IMR-90 (cell line): ENCODE data around the gene RAB31. TPM values are rescaled to one million over a fixed set of nuclear protein-coding genes. Genes with fewer than 3 reads are reported as not detected.

Experiments
- ATAC-seq: fragments of 200-7000 bp; cut with Tn5 transposase; 2 replicates; pipeline ENCODE4 v1.9.1; 2020; ENCODE audit warnings: low read depth, mild to moderate bottlenecking, moderate library complexity
- BruUV-seq: library from RNA; stranded (reverse); fragments of 400-500 nt; replicated peaks from 2 replicates; lab custom pipeline; 2021; lab: Mats Ljungman, UMichigan
- CTCF ChIA-PET: fragments of 300-600 bp; formaldehyde crosslinking; extraction: SDS; loops from one replicate; lab custom pipeline; 2021; ENCODE audit warnings: antibody characterized with exemption; lab: Yijun Ruan, JAX
- POLR2A ChIA-PET: fragments of 300-600 bp; sonication (Branson Sonifier 250); formaldehyde crosslinking; loops from one replicate; lab custom pipeline; 2022; ENCODE audit warnings: antibody characterized with exemption; ENCODE audit not compliant: unreplicated experiment; lab: Charles Lee
- DNase-seq: peaks from one replicate; pipeline ENCODE4 v3.0.0; 2013
- H2AFZ ChIP-seq: replicated peaks from 2 replicates; pipeline ENCODE3; 2013; ENCODE audit warnings: low read length, mild to moderate bottlenecking; ENCODE audit not compliant: poor library complexity
- H2AK5ac ChIP-seq: 2 replicates; pipeline ENCODE4 v1.6.1; 2013; ENCODE audit warnings: low read depth, low read length, inconsistent platforms
- H2AK9ac ChIP-seq: replicated peaks from 2 replicates; pipeline ENCODE3; 2013; ENCODE audit warnings: mild to moderate bottlenecking, low read depth, low read length, moderate library complexity; ENCODE audit not compliant: poor library complexity
- H2BK120ac ChIP-seq: 2 replicates; pipeline ENCODE4 v1.6.1; 2013; ENCODE audit warnings: low read depth, low read length, inconsistent platforms
- H2BK15ac ChIP-seq: 3 replicates; pipeline ENCODE4 v1.6.1; 2013; ENCODE audit warnings: low read depth, low read length, inconsistent platforms
- H2BK20ac ChIP-seq: 2 replicates; pipeline ENCODE4 v1.6.1; 2013; ENCODE audit warnings: low read depth, mild to moderate bottlenecking, inconsistent platforms, low read length, moderate library complexity
- H2BK5ac ChIP-seq: 2 replicates; pipeline ENCODE4 v1.6.1; 2013; ENCODE audit warnings: mild to moderate bottlenecking, low read depth, low read length, inconsistent platforms; ENCODE audit not compliant: poor library complexity, severe bottlenecking
- H3K14ac ChIP-seq: replicated peaks from 2 replicates; pipeline ENCODE4 v1.6.1; 2013; ENCODE audit warnings: low read depth, low read length, inconsistent platforms
- H3K18ac ChIP-seq: 2 replicates; pipeline ENCODE4 v1.6.1; 2013; ENCODE audit warnings: low read depth, low read length, control low read depth
- H3K23ac ChIP-seq: 2 replicates; pipeline ENCODE4 v1.6.1; 2013; ENCODE audit warnings: low read depth, low read length, inconsistent platforms
- H3K27ac ChIP-seq: 2 replicates; pipeline ENCODE4 v1.5.1; 2013; ENCODE audit warnings: mild to moderate bottlenecking, control low read depth, low read length; ENCODE audit not compliant: insufficient read depth
- H3K27me3 ChIP-seq: 2 replicates; pipeline ENCODE4 v1.6.1; 2013; ENCODE audit warnings: low read length; ENCODE audit not compliant: control insufficient read depth, insufficient read depth
- H3K36me3 ChIP-seq: 2 replicates; pipeline ENCODE4 v1.6.1; 2013; ENCODE audit warnings: low read length, mixed read lengths; ENCODE audit not compliant: control insufficient read depth, insufficient read depth
- H3K4ac ChIP-seq: 2 replicates; pipeline ENCODE4 v1.6.1; 2013; ENCODE audit warnings: low read depth, low read length, inconsistent platforms
- H3K4me1 ChIP-seq: 2 replicates; pipeline ENCODE4 v1.6.1; 2013; ENCODE audit warnings: low read length, mixed read lengths; ENCODE audit not compliant: control insufficient read depth, insufficient read depth
- H3K4me2 ChIP-seq: 2 replicates; pipeline ENCODE4 v1.6.1; 2013; ENCODE audit warnings: low read depth, mild to moderate bottlenecking, control low read depth, low read length, moderate library complexity
- H3K4me3 ChIP-seq: 2 replicates; pipeline ENCODE4 v1.5.1; 2013; ENCODE audit warnings: low read depth, mild to moderate bottlenecking, control low read depth, low read length, moderate library complexity; ENCODE audit not compliant: insufficient read depth
- H3K56ac ChIP-seq: 2 replicates; pipeline ENCODE4 v1.6.1; 2013; ENCODE audit warnings: low read length, inconsistent platforms; ENCODE audit not compliant: insufficient read depth; ENCODE audit errors: extremely low read depth
- H3K79me1 ChIP-seq, 2 experiments: 2 replicates each; pipeline ENCODE4 v1.6.1; 2013; ENCODE audit warnings: low read length in 2 of 2, inconsistent platforms in 1 of 2, low read depth in 1 of 2
- H3K9ac ChIP-seq: 2 replicates; pipeline ENCODE4 v1.6.1; 2013; ENCODE audit warnings: low read depth, low read length, control low read depth
- H3K9me1 ChIP-seq: 2 replicates; pipeline ENCODE4 v1.6.1; 2013; ENCODE audit warnings: low read length, inconsistent platforms; ENCODE audit not compliant: insufficient read depth
- H3K9me3 ChIP-seq: 2 replicates; pipeline ENCODE4 v1.6.1; 2013; ENCODE audit warnings: low read length; ENCODE audit not compliant: control insufficient read depth, insufficient read depth
- H4K20me1 ChIP-seq: 2 replicates; pipeline ENCODE4 v1.6.1; 2013; ENCODE audit warnings: low read length, inconsistent platforms; ENCODE audit not compliant: insufficient read depth
- H4K5ac ChIP-seq: 2 replicates; pipeline ENCODE4 v1.6.1; 2013; ENCODE audit warnings: mild to moderate bottlenecking, low read depth, low read length, control low read depth
- H4K8ac ChIP-seq, 2 experiments: 2 replicates each; pipeline ENCODE4 v1.6.1; 2013; ENCODE audit warnings: low read depth in 2 of 2, low read length in 2 of 2, control low read depth in 1 of 2, inconsistent platforms in 1 of 2
- H4K91ac ChIP-seq: 2 replicates; pipeline ENCODE4 v1.6.1; 2013; ENCODE audit warnings: low read depth, low read length, inconsistent platforms; ENCODE audit not compliant: insufficient read depth
- BHLHE40 ChIP-seq: fragments of 150-350 bp; IDR thresholded peaks from 2 replicates; pipeline ENCODE4 v1.6.1; 2016; ENCODE audit warnings: mild to moderate bottlenecking, low read depth, low read length
- CHD1 ChIP-seq: IDR thresholded peaks from 2 replicates; pipeline ENCODE4 v1.6.1; 2012; ENCODE audit warnings: low read depth, low read length, improper control_type of control experiment
- CTCF ChIP-seq: conservative IDR thresholded peaks from 2 replicates; pipeline ENCODE4 v1.5.1; 2012; ENCODE audit warnings: mild to moderate bottlenecking, low read depth, low read length, improper control_type of control experiment
- ELK1 ChIP-seq: fragments of 150-350 bp; IDR thresholded peaks from 2 replicates; pipeline ENCODE4 v1.6.1; 2016; ENCODE audit warnings: low read depth, mild to moderate bottlenecking, low read length, moderate library complexity, borderline replicate concordance
- FOS ChIP-seq: fragments of 150-350 bp; IDR thresholded peaks from 2 replicates; pipeline ENCODE4 v1.6.1; 2016; ENCODE audit warnings: low read depth, low read length
- MAFK ChIP-seq: IDR thresholded peaks from 2 replicates; pipeline ENCODE4 v1.6.1; 2012; ENCODE audit warnings: low read depth, low read length, improper control_type of control experiment
- MAZ ChIP-seq: IDR thresholded peaks from 2 replicates; pipeline ENCODE4 v1.6.1; 2012; ENCODE audit warnings: low read depth, mild to moderate bottlenecking, low read length, improper control_type of control experiment, moderate library complexity, borderline replicate concordance
- MXI1 ChIP-seq: IDR thresholded peaks from 2 replicates; pipeline ENCODE4 v1.6.1; 2012; ENCODE audit warnings: low read depth, mild to moderate bottlenecking, low read length, moderate library complexity, borderline replicate concordance
- NFE2L2 ChIP-seq: fragments of 150-350 bp; IDR thresholded peaks from 2 replicates; pipeline ENCODE4 v1.6.1; 2016; ENCODE audit warnings: low read depth, mild to moderate bottlenecking, low read length
- POLR2A ChIP-seq: IDR thresholded peaks from 2 replicates; pipeline ENCODE4 v1.6.1; 2012; ENCODE audit warnings: mild to moderate bottlenecking, low read depth, low read length
- RAD21 ChIP-seq: IDR thresholded peaks from 2 replicates; pipeline ENCODE4 v1.6.1; 2012; ENCODE audit warnings: low read length, improper control_type of control experiment
- RCOR1 ChIP-seq: IDR thresholded peaks from 2 replicates; pipeline ENCODE4 v1.6.1; 2012; ENCODE audit warnings: mild to moderate bottlenecking, low read length, improper control_type of control experiment; ENCODE audit not compliant: insufficient replicate concordance
- RFX5 ChIP-seq: IDR thresholded peaks from 2 replicates; pipeline ENCODE4 v1.8.0; 2012; ENCODE audit warnings: low read depth, mild to moderate bottlenecking, low read length, moderate library complexity
- SMC3 ChIP-seq: fragments of 150-350 bp; IDR thresholded peaks from 2 replicates; pipeline ENCODE4 v1.6.1; 2016; ENCODE audit warnings: low read depth, mild to moderate bottlenecking, antibody characterized with exemption, low read length, moderate library complexity
- WGBS, 2 experiments: methylation state at CpG; one replicate each; pipeline versions ENCODE4 v1.1.5 to v1.1.7; 2013; ENCODE audit warnings: missing lambda C conversion rate in 2 of 2; ENCODE audit not compliant: insufficient read length in 1 of 2; ENCODE audit errors: extremely low coverage in 2 of 2; 5-methylcytosine and 5-hydroxymethylcytosine counted together
- dilution Hi-C: fragments of 300-500 bp; cut with HindIII; formaldehyde crosslinking; loops from one replicate; pipeline ENCODE4 v1.14.3; 2018; ENCODE audit warnings: low sequenced_read_pairs; ENCODE audit not compliant: unreplicated experiment
- in situ Hi-C: fragments of 300-500 bp; cut with MboI; formaldehyde crosslinking; loops from 3 replicates; pipeline ENCODE4 v1.14.3; 2019; ENCODE audit warnings: low sequenced_read_pairs, inconsistent platforms, mixed read lengths
- intact Hi-C: fragments of 100-400 bp; cut with micrococcal nuclease; formaldehyde crosslinking; loops from 2 replicates; pipeline ENCODE4 v1.10.0; 2022
- polyA plus RNA-seq, 3 experiments: library from polyadenylated mRNA; depleted of rRNA; stranded (reverse); fragments of >200 nt; gene quantifications; 2 replicates each; pipeline ENCODE4 v1.2.3, GENCODE V29; 2012; ENCODE audit warnings: low replicate concordance in 1 of 3
- total RNA-seq: library from RNA; depleted of rRNA; stranded (reverse); fragments of >200 nt; gene quantifications from 2 replicates; pipeline ENCODE4 v1.2.3, GENCODE V29; 2012
- TF ChIP-seq, protein P1 (sequence below): fragments of 150-350 bp; IDR thresholded peaks from 2 replicates; pipeline ENCODE4 v1.6.1; 2017; ENCODE audit warnings: mild to moderate bottlenecking, antibody characterized with exemption, low read length, low read depth

Gene RAB31
- total and polyA plus RNA-seq, 2 of the 4 experiments (the other 2 are of a cell fraction) = 13.8 to 26.9 TPM

DNA sequence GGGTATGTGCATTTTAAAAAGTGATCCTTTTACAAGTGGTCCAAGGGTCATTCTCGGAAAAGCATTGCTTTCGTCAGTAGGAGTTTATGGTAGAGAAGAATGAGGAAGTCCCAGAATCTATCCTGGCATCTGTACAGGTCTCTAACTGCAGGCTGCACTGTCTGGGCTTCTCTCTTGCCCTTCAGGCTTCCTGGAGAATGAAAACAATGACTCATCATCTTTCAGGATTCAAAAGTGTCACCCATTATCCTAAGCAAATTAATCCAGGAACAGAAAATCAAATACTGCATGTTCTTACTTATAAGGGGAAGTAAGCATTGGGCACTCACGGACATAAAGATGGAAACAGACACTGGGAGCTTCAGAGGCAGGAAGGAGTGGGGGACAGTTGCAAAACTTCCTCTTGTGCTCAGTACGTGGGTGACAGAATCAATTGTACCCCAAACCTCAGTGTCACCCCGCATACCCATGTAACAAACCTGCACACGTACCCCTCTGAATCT is 117.5 kb downstream of the RAB31 start:
- H3K56ac ChIP-seq = peak overlapping the region; percentile 24; the same call in 1 of the 2 replicates
- intact Hi-C loops (loop anchor here (2.0 to 5.0 kb wide), 2 partner anchors 43 to 92 kb away; no protein-coding TSS in a partner anchor), dilution Hi-C loops (no loop called here), in situ Hi-C loops (no loop called here)
- peak overlapping the region; percentile 68; the same call in 1 of the 2 replicates for H3K4me2 ChIP-seq
- peak overlapping the region; percentile 94 for H3K18ac ChIP-seq
- ATAC-seq = peak; percentile 76
- peak overlapping the region; percentile 76; the same call in 1 of the 2 replicates for H3K27ac ChIP-seq
- peaks cover 32% of the 10 kb centered on the region for H3K4me1 ChIP-seq
- peak overlapping the region; percentile 94 for H4K5ac ChIP-seq
- peak; percentile 96 for DNase-seq
- no peak overlapping the region for H3K9ac ChIP-seq
- peaks cover 34 to 66% of the 10 kb centered on the region in 2 experiments for H3K79me1 ChIP-seq
- no peaks in the 10 kb centered on the region for H3K27me3 ChIP-seq
- H2BK20ac ChIP-seq = peak overlapping the region; percentile 95
- peak overlapping the region in 1 of 2 experiments; percentile 61; a peak in 2 of 4 replicates for H4K8ac ChIP-seq
- peak overlapping the region; percentile 88 for H3K4ac ChIP-seq
- ChIA-PET CTCF (no interaction called here), POLR2A (no interaction called here)
- no peaks in the 10 kb centered on the region for H3K9me3 ChIP-seq
- H2AK5ac ChIP-seq = peak overlapping the region; percentile 89; the same call in 1 of the 2 replicates
- H2BK120ac ChIP-seq = peak overlapping the region; percentile 88
- H2BK5ac ChIP-seq = peak overlapping the region; percentile 83
- no CpG with 5 or more reads among the region's 6 CpGs for WGBS, 2 experiments
- H3K14ac ChIP-seq = peak overlapping the region; percentile 77
- H3K36me3 ChIP-seq = no peaks in the 10 kb centered on the region
- peaks cover 35% of the 10 kb centered on the region for H3K9me1 ChIP-seq
- peak overlapping the region; percentile 76; the same call in 1 of the 2 replicates for H3K23ac ChIP-seq
- 0 out of 2 replicates have a peak, but pooled peaks cover 3% of the 10 kb centered on the region for H4K20me1 ChIP-seq
- no peak overlapping the region for H3K4me3 ChIP-seq
- peak overlapping the region; percentile 85 for H4K91ac ChIP-seq
- BruUV-seq = no TSS peak
- no peak overlapping the region for H2AFZ ChIP-seq
- no peak overlapping the region for H2AK9ac ChIP-seq
- peak overlapping the region; percentile 60; the same call in 1 of the 3 replicates for H2BK15ac ChIP-seq
- TF ChIP-seq MAZ = no peak
- no peak for TF ChIP-seq CTCF
- TF ChIP-seq ELK1 = no peak
- TF ChIP-seq NFE2L2 = peak; percentile 97
- TF ChIP-seq CHD1 = no peak
- no peak for TF ChIP-seq SMC3
- TF ChIP-seq RCOR1 = no peak
- TF ChIP-seq MXI1 = no peak
- TF ChIP-seq MAFK = peak; percentile 72
- no peak for TF ChIP-seq POLR2A
- TF ChIP-seq RAD21 = no peak
- peak; percentile 27; the same call in 1 of the 2 replicates for TF ChIP-seq BHLHE40
- TF ChIP-seq, protein P1, sequence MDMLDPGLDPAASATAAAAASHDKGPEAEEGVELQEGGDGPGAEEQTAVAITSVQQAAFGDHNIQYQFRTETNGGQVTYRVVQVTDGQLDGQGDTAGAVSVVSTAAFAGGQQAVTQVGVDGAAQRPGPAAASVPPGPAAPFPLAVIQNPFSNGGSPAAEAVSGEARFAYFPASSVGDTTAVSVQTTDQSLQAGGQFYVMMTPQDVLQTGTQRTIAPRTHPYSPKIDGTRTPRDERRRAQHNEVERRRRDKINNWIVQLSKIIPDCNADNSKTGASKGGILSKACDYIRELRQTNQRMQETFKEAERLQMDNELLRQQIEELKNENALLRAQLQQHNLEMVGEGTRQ = no peak
- no peak for TF ChIP-seq RFX5
- TF ChIP-seq FOS = peak; percentile 91
